ENCODE data around the gene WWOX.

- TF ChIP-seq HOXB5 (CRISPR knock-in tag; IDR thresholded peaks at IDR 0.05) (no peak), CTCF (IDR thresholded peaks at IDR 0.05) (no peak), HMGXB4 (CRISPR knock-in tag; IDR thresholded peaks at IDR 0.05; ENCODE audit: borderline replicate concordance) (no peak), JUNB (IDR thresholded peaks at IDR 0.05) (no peak), POLR2A (IDR thresholded peaks at IDR 0.05; ENCODE audit: low read length) (no peak), PBX3 (IDR thresholded peaks at IDR 0.05) (no peak)
Observed at GRCh38 chr16:78900966-78901365, 801.5 kb downstream of the WWOX start.
